AG09319 (cell line): ENCODE results near the gene TMEM187.

Source experiments
- DNase-seq: peaks from one replicate; pipeline ENCODE4 v3.0.0-alpha.2; 2010; ENCODE audit warnings: low read depth; ENCODE audit errors: extremely low read depth
- TF ChIP-seq, protein P1 (sequence below): IDR thresholded peaks from 2 replicates; pipeline ENCODE4 v1.5.1; 2011; ENCODE audit warnings: low read depth, mild to moderate bottlenecking, inconsistent platforms, low read length, moderate library complexity

TMEM187 gene, protein sequence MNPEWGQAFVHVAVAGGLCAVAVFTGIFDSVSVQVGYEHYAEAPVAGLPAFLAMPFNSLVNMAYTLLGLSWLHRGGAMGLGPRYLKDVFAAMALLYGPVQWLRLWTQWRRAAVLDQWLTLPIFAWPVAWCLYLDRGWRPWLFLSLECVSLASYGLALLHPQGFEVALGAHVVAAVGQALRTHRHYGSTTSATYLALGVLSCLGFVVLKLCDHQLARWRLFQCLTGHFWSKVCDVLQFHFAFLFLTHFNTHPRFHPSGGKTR

DNA sequence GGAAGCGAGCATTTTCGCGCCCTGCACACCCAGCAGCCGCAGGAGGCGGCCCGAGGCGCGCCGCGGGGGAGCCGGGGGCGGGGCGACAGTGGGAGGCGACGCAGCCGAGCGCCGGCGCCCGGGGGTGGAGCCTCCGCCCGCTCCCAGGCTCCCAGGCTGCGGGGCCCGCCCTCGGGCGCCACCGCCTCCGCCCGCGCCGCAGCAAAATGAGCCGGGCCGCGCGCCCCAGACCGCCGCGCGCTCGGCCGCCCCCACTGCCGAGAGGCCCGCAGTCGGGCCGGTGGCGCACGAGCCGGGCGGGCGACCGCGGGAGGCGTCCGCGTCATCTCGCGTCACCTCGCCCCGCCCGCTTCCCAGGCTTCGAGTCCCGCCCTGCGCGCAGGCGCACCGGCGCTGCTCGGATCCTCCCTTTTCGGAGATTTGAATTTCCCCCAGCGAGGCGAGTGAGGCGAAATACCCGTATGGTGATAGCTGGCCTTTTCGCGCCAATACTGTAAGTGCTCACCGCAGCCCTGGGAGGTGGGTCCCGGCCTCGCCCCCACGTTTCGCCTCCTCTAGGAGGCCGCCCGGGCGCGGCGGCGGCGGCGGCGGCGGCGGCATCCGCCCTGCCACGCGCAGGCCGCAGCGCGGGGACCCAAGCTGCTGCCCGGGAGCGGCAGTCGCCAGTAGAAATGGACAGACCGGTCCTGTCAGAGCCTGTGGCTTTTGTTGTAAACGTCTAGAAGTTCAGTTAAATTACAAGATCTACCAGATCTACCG lies at the start of gene TMEM187:
TSS of gene TMEM187 (plus strand) at position 387 of the 759 bp plus-strand sequence. CDS start 9,309 bp downstream, outside the sequence.
- peak; percentile 55 for DNase-seq
- TF ChIP-seq, protein P1, sequence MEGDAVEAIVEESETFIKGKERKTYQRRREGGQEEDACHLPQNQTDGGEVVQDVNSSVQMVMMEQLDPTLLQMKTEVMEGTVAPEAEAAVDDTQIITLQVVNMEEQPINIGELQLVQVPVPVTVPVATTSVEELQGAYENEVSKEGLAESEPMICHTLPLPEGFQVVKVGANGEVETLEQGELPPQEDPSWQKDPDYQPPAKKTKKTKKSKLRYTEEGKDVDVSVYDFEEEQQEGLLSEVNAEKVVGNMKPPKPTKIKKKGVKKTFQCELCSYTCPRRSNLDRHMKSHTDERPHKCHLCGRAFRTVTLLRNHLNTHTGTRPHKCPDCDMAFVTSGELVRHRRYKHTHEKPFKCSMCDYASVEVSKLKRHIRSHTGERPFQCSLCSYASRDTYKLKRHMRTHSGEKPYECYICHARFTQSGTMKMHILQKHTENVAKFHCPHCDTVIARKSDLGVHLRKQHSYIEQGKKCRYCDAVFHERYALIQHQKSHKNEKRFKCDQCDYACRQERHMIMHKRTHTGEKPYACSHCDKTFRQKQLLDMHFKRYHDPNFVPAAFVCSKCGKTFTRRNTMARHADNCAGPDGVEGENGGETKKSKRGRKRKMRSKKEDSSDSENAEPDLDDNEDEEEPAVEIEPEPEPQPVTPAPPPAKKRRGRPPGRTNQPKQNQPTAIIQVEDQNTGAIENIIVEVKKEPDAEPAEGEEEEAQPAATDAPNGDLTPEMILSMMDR = no peak

DNA sequence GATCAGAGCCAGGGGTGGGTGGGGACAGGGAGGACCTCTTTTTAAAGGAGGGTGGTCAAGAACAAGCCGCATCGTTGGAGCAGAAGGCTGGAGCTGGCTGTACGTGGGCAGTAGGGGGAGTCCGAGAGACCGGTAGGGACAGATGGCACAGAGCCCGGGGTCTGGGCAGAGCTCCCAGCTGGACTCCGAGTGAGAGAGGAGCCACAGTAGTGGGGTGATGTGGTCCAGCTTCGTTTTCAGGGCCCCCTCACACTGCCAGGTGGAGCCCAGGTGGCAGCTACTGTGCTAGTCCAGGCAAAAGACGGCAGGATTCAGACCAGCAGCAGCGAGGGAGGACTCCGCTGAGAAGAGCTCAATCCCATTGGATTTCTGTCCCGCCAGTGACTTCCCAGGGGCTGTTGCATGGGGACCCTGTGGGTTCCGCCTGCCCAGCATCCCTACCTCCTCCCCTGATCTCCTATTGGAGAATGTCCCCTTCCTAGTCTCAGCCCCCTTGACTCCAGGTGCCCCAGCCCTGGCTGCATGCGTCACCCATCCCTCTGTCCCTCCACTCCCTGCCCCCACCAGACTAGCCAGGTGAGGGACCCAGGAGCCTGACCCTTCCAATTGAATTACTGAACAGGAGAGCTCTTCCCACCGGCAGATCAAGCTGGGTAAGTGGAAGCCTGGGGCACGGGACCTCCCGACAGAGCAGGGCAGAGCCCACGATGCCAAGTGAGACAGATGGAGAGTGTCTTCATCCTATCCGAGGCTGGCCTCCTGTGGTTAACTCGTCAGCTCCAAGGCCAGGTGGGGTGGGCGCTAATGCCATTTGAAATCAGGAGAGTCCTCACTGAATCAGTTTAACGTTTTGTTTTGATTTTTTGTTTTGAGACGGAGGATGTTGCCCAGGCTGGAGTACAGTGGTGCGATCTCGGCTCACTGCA lies 49.4 kb upstream of the TMEM187 start:
- peak; percentile 8 for DNase-seq
- TF ChIP-seq, protein P1 = peak; percentile 59

DNA sequence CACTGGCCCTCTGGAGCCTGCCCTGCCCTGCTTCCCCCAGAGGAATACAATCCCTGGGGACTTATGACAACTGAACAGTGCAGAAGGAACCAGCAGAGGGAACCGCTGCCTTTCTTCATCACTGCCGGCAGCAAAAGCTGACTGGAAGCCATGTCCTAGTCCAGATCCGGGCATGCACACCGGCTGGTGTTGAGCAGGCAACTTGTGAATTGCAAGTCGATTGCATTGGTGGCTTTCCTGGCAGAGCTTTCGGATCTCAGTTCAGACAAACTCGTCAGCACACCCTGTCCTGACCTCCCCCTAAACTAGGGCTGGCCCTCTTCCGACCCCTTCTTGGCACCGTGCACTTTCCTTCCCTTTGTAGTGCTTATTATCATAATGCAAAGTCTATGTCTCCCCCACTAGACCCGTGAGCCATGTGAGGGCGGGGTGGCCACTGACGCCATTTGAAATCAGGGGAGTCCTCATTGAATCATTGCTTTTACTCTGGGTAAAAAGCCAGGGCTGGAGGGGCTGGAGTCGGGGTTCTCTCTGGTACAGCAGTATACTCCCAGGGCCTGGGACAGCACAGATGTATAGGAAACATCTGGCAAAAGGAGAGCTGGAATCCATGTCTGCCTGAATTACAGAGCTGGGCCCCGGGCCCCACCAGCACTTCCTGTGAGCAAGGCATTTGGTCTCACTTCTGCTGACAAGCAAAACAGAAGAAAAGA lies 48.2 kb upstream of the TMEM187 start:
- no peak for DNase-seq
- TF ChIP-seq, protein P1 = no peak

DNA sequence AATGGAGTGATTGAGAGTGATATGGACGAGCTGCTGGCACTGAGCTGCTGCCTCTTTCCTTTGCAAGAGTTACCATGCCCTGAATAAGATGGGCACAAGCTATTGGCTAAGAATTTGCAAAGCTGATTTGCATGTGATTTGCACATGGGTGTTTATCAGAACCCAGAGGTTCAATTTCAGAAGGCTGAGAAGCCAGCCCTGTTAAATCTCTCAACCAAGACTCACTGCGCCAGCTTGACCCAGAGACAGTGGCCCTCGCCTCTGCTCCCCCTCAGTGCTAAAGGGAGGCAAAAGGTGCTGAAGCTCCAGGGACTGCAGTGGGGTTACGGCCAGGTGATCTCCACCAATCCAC lies 47.2 kb upstream of the TMEM187 start:
- TF ChIP-seq, protein P1 = no peak
- no peak for DNase-seq

DNA sequence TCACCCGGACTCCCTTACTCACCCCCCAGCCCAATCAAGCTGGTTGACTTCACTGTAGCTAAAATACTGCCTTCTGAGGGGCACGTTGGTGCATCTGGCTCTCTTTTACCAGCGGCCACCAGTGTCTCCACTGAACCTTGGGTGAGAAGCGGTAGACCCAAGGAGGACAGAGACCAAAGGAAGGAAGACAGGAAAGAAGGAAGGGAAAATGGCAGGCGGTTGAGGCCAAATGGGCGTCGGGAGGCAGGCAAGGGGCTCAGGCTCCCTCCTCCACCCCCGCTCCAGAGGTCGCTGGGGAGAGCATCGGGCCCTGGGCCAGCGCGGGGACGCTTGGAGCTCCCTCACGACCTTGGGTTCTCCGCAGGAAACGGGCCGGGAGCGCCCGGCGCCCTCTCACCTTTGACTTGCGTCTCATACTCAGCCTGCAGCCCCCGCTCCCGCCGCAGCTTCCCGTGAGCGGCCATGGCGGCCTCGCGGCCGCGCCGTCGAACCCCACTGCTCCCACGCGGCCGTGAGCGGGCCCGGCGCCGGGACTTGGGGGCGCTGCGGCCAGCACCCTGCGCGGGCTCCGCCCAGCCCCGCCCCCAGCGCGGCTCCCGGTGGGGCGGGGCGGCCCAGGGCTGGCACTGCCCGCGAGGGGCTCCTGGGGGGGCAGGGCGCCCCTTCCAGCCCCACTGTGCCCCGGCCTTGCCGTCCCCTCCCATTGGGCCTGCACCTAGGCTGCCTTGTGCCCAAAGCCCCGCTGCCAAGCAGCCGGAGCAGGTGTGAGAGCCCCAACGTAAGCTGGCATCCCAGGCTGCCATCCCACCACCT lies 46.6 kb upstream of the TMEM187 start, which contains the start of gene ARHGAP4:
TSS of gene ARHGAP4 (minus strand) at position 526 of the 813 bp plus-strand sequence. CDS start at position 464, 62 bp downstream.
- no peak for DNase-seq
- TF ChIP-seq, protein P1 = no peak

DNA sequence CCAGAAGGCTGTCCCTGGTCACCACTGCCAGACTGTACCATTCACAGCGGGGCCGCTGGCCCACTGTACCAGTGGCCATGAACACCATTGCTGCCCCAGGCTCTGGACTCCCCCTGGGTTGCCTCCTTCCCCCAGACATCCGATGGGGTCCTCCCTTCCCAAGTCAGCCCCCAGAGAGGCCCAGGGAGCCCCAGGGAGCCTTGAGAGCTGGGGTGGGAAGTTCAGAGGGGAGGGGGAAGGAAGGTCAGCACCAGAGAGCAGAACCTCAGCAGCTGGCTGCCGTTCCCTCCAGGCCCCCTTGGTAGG lies 46.0 kb upstream of the TMEM187 start:
- no peak for DNase-seq
- TF ChIP-seq, protein P1 = no peak
